K562 (cell line): ENCODE measurements around the gene DTX1. TPM values are rescaled to one million over a fixed set of nuclear protein-coding genes. Genes with fewer than 3 reads are reported as not detected.

Experiments used
- ATAC-seq: fragments of 200-7000 bp; cut with Tn5 transposase; 3 replicates; pipeline ENCODE4 v1.9.1; 2020; ENCODE audit warnings: moderate library complexity
- BruUV-seq: library from RNA; stranded (reverse); fragments of 400-500 nt; replicated peaks from 2 replicates; lab custom pipeline; 2021; lab: Mats Ljungman, UMichigan
- CTCF ChIA-PET: fragments of 300-600 bp; formaldehyde crosslinking; extraction: SDS; loops from one replicate; lab custom pipeline; 2021; ENCODE audit warnings: low intra/inter-chr PET ratio; lab: Yijun Ruan, JAX
- POLR2A ChIA-PET: fragments of 300-600, 350-650 bp; sonication (Branson Sonifier 250); formaldehyde crosslinking; extraction: SDS; loops from one replicate; lab custom pipeline; 2021; ENCODE audit warnings: antibody characterized with exemption, inconsistent platforms; lab: Yijun Ruan, JAX
- DNase-seq, 4 experiments: peaks; one replicate each; pipeline versions ENCODE4 v3.0.0 to v3.0.0-alpha.2; 2011 to 2018; ENCODE audit warnings: low spot score in 3 of 4, mixed read lengths in 3 of 4; ENCODE audit errors: extremely low read depth in 1 of 4
- FAIRE-seq: peaks from 2 replicates; lab custom pipeline; 2011; peaks lifted over from hg19 to GRCh38; lab: Jason Lieb, UNC
- H2AFZ ChIP-seq: 2 replicates; pipeline ENCODE4 v1.6.0; 2011; ENCODE audit warnings: low read depth, low read length, control low read depth, inconsistent platforms
- H3K27ac ChIP-seq: fragments of 200-600 bp; 3 replicates; pipeline ENCODE4 v1.8.0; 2011; ENCODE audit warnings: low read depth, mild to moderate bottlenecking, control low read depth, inconsistent platforms, low read length, moderate library complexity, mixed read lengths; ENCODE audit errors: extremely low read depth
- H3K27me3 ChIP-seq, 2 experiments: fragments of 300-600 bp in 1 of 2; 2 replicates in 1 of 2; 3 replicates in 1 of 2; pipeline versions ENCODE4 v1.6.0 to v1.8.0; 2011; ENCODE audit warnings: inconsistent platforms in 2 of 2, low read length in 2 of 2, mild to moderate bottlenecking in 1 of 2, mixed read lengths in 1 of 2, moderate library complexity in 1 of 2; ENCODE audit not compliant: control insufficient read depth in 2 of 2, insufficient read depth in 2 of 2
- H3K36me3 ChIP-seq: fragments of 300-600 bp; 3 replicates; pipeline ENCODE4 v1.8.0; 2011; ENCODE audit warnings: mild to moderate bottlenecking, low read length, inconsistent platforms; ENCODE audit not compliant: control insufficient read depth, insufficient read depth
- H3K4me1 ChIP-seq, 2 experiments: fragments of 200-600 bp in 1 of 2; replicated peaks in 1 of 2; 2 replicates in 1 of 2; 3 replicates in 1 of 2; pipeline versions ENCODE4 v1.5.1 to v1.8.0; 2011; ENCODE audit warnings: inconsistent platforms in 2 of 2, low read length in 2 of 2, mild to moderate bottlenecking in 1 of 2, mixed read lengths in 1 of 2, moderate library complexity in 1 of 2; ENCODE audit not compliant: control insufficient read depth in 2 of 2, insufficient read depth in 2 of 2
- H3K4me2 ChIP-seq: 2 replicates; pipeline ENCODE4 v1.6.1; 2011; ENCODE audit warnings: low read length, control low read depth, inconsistent platforms, mixed read lengths; ENCODE audit not compliant: insufficient read depth
- H3K4me3 ChIP-seq: fragments of 200-600 bp; sonication (generic), shearing (Covaris generic); 2 replicates; pipeline ENCODE4 v1.5.1; 2016; ENCODE audit warnings: control low read depth, inconsistent platforms
- H3K79me2 ChIP-seq: fragments of 200-600 bp; 3 replicates; pipeline ENCODE4 v1.8.0; 2011; ENCODE audit warnings: low read length, inconsistent platforms; ENCODE audit not compliant: control insufficient read depth, insufficient read depth
- H3K9ac ChIP-seq, 2 experiments: 2 replicates each; pipeline versions ENCODE4 v1.6.0 to v1.6.1; 2011; ENCODE audit warnings: low read depth in 2 of 2, low read length in 2 of 2, control low read depth in 1 of 2, inconsistent platforms in 1 of 2, mild to moderate bottlenecking in 1 of 2, mixed read lengths in 1 of 2; ENCODE audit not compliant: insufficient read depth in 1 of 2
- H3K9me1 ChIP-seq: one replicate; pipeline ENCODE4 v1.6.0; 2011; ENCODE audit warnings: inconsistent platforms, mild to moderate bottlenecking, low read length, moderate library complexity; ENCODE audit not compliant: control insufficient read depth, insufficient read depth
- H3K9me3 ChIP-seq: replicated peaks from 2 replicates; pipeline ENCODE4 v1.5.1; 2011; ENCODE audit warnings: low read depth, low read length, inconsistent platforms; ENCODE audit not compliant: control insufficient read depth, insufficient read depth
- H4K20me1 ChIP-seq: replicated peaks from 2 replicates; pipeline ENCODE4 v1.6.1; 2011; ENCODE audit warnings: low read length, inconsistent platforms, mixed read lengths; ENCODE audit not compliant: control insufficient read depth, insufficient read depth
- ARHGAP35 ChIP-seq: fragments of 450-650 bp; IDR thresholded peaks from 2 replicates; pipeline ENCODE4 v1.6.1; 2018; ENCODE audit not compliant: partially characterized antibody
- BCOR ChIP-seq: fragments of 450-650 bp; IDR thresholded peaks from 2 replicates; pipeline ENCODE4 v1.6.1; 2016
- KAT8 ChIP-seq: fragments of 450-650 bp; IDR thresholded peaks from 2 replicates; pipeline ENCODE4 v1.6.1; 2016; ENCODE audit warnings: low read depth, mild to moderate bottlenecking
- MAX ChIP-seq: sonication (generic); formaldehyde crosslinking; IDR thresholded peaks from 2 replicates; pipeline ENCODE4 v1.9.0; 2022; ENCODE audit warnings: mild to moderate bottlenecking, missing genetic modification reagents
- MYC ChIP-seq, 2 experiments: fragments of 250-450 bp in 1 of 2; sonication (Bioruptor Pico) in 1 of 2; IDR thresholded peaks; 2 replicates each; pipeline versions ENCODE4 v1.5.1 to v1.6.1; 2012 to 2021; ENCODE audit warnings: low read depth in 2 of 2, borderline replicate concordance in 1 of 2, improper control_type of control experiment in 1 of 2, low read length in 1 of 2, mild to moderate bottlenecking in 1 of 2, moderate library complexity in 1 of 2
- PML ChIP-seq: IDR thresholded peaks from 2 replicates; pipeline ENCODE4 v1.6.1; 2012; ENCODE audit warnings: low read length, inconsistent platforms
- RFX5 ChIP-seq: IDR thresholded peaks from 2 replicates; pipeline ENCODE4 v1.6.1; 2011; ENCODE audit warnings: low read depth, mild to moderate bottlenecking, improper control_type of control experiment, low read length
- SETDB1 ChIP-seq: IDR thresholded peaks from one replicate; pipeline ENCODE4 v1.6.1; 2012; ENCODE audit warnings: low read length, control low read depth, inconsistent platforms
- SIN3A ChIP-seq, 2 experiments: fragments of 150-350 bp in 1 of 2; IDR thresholded peaks; 2 replicates each; pipeline ENCODE4 v1.6.1; 2011 to 2016; ENCODE audit warnings: borderline replicate concordance in 2 of 2, low read depth in 2 of 2, low read length in 2 of 2, mild to moderate bottlenecking in 2 of 2, moderate library complexity in 2 of 2; ENCODE audit not compliant: control insufficient read depth in 1 of 2
- ZNF174 ChIP-seq: fragments of 250-450 bp; sonication (Bioruptor Pico); IDR thresholded peaks from 2 replicates; pipeline ENCODE4 v1.4.0; 2020; ENCODE audit warnings: mild to moderate bottlenecking
- ZNF282 ChIP-seq: sonication (generic); formaldehyde crosslinking; IDR thresholded peaks from 2 replicates; pipeline ENCODE4 v1.8.1; 2023; ENCODE audit warnings: missing genetic modification reagents
- ZNF408 ChIP-seq: fragments of 250-450 bp; sonication (Bioruptor Pico); IDR thresholded peaks from 2 replicates; pipeline ENCODE4 v1.4.0; 2020; ENCODE audit warnings: low read depth, mild to moderate bottlenecking, moderate library complexity
- ZNF764 ChIP-seq: fragments of 250-450 bp; sonication (Bioruptor Pico); IDR thresholded peaks from 2 replicates; pipeline ENCODE4 v1.4.0; 2020; ENCODE audit warnings: low read depth, mild to moderate bottlenecking, moderate library complexity
- WGBS: fragments of 100-300 bp; shearing (Covaris generic); methylation state at CpG from one replicate; pipeline ENCODE4 v1.1.6; 2016; ENCODE audit warnings: low coverage, mixed read lengths; ENCODE audit not compliant: insufficient coverage; ENCODE audit errors: missing lambda C conversion rate; 5-methylcytosine and 5-hydroxymethylcytosine counted together
- in situ Hi-C: fragments of 300-500 bp; cut with MboI; formaldehyde crosslinking; loops from 4 replicates; pipeline ENCODE4 v1.15.0; 2018; ENCODE audit warnings: inconsistent platforms, mixed read lengths
- intact Hi-C: fragments of 100-400 bp; cut with micrococcal nuclease; formaldehyde crosslinking; loops from 2 replicates; pipeline ENCODE4 v1.14.2; 2022
- polyA plus RNA-seq, 8 experiments: library from polyadenylated mRNA; depleted of rRNA in 4 of 8; stranded (reverse) in 5 of 8; unstranded in 3 of 8; fragments of >200 nt; fragmentation: Nextera tagmentation in 2 of 8; fragmentation: Illumina TruSeq in 1 of 8; extraction: Ambion mirVana in 2 of 8; extraction: Trizol in 1 of 8; gene quantifications; 2 replicates each; pipeline versions ENCODE4 v1.2.1 to v1.2.3, GENCODE V29; 2011 to 2014; ENCODE audit warnings: inconsistent platforms in 1 of 8, missing spikeins in 1 of 8
- total RNA-seq, 7 experiments: library from RNA; depleted of rRNA in 6 of 7; stranded (reverse); fragments of >200 nt in 6 of 7; fragmentation: Illumina TruSeq in 2 of 7; extraction: Trizol in 2 of 7; gene quantifications; 2 replicates each; pipeline versions ENCODE4 v1.2.1 to v1.2.3, GENCODE V29; 2011 to 2021; ENCODE audit warnings: low replicate concordance in 1 of 7
- TF ChIP-seq, protein P1 (sequence below): sonication (generic); formaldehyde crosslinking; IDR thresholded peaks from 2 replicates; pipeline ENCODE4 v1.8.1; 2023; ENCODE audit warnings: missing genetic modification reagents, mild to moderate bottlenecking, borderline replicate concordance
- TF ChIP-seq, protein P2 (sequence below), 2 experiments: fragments of 450-650 bp in 1 of 2; sonication (generic) in 1 of 2; formaldehyde crosslinking in 1 of 2; IDR thresholded peaks in 1 of 2; conservative IDR thresholded peaks in 1 of 2; 2 replicates each; pipeline versions ENCODE4 v1.6.1 to v1.8.1; 2016 to 2023; ENCODE audit warnings: mild to moderate bottlenecking in 2 of 2, moderate library complexity in 2 of 2, inconsistent platforms in 1 of 2, missing genetic modification reagents in 1 of 2
- TF ChIP-seq, protein P3 (sequence below): fragments of 450-650 bp; conservative IDR thresholded peaks from 2 replicates; pipeline ENCODE4 v1.6.1; 2016; ENCODE audit warnings: missing genetic modification characterization, low read depth, mild to moderate bottlenecking, missing compliant biosample characterization, moderate library complexity

Gene DTX1
- total and polyA plus RNA-seq, 9 of the 15 experiments (the other 6 are each of a cell fraction or from before 2014, with no cell fraction given), result not detected

- 0% methylated on average over 4 of the region's 4 CpGs for WGBS
- no peaks in the 10 kb centered on the region for H3K9me1 ChIP-seq
- H3K36me3 ChIP-seq, result no peaks in the 10 kb centered on the region
- in situ Hi-C loops, result no loop called here
- POLR2A ChIA-PET, result interaction anchor here (0.6 kb wide), 1 partner anchor 201 kb away, joined by 4 read pairs; no protein-coding TSS in a partner anchor
- no TSS peak for BruUV-seq
- FAIRE-seq, result no peak
- H3K4me2 ChIP-seq, result no peak overlapping the region
- no peak overlapping the region for H3K9ac ChIP-seq
- H4K20me1 ChIP-seq, result peaks cover 6% of the 10 kb centered on the region; the same call in 1 of the 2 replicates
- ATAC-seq, result no peak
- no peak overlapping the region for H3K4me3 ChIP-seq
- H3K4me1 ChIP-seq, result peaks cover 0 to 9% of the 10 kb centered on the region in 2 experiments; a peak in 2 of 5 replicates
- no peak overlapping the region for H2AFZ ChIP-seq
- DNase-seq, result no peak
- no peaks in the 10 kb centered on the region for H3K9me3 ChIP-seq
- H3K79me2 ChIP-seq, result no peaks in the 10 kb centered on the region
- intact Hi-C loops, result no loop called here
- CTCF ChIA-PET, result no interaction called here
- H3K27me3 ChIP-seq, result peaks cover 5 to 31% of the 10 kb centered on the region in 2 experiments; a peak in 3 of 5 replicates
- H3K27ac ChIP-seq, result no peak overlapping the region
- TF ChIP-seq MYC (IDR thresholded peaks at IDR 0.05; ENCODE audit: low read depth, low read length), result no peak
- TF ChIP-seq MYC (CRISPR knock-in tag; IDR thresholded peaks at IDR 0.05; ENCODE audit: borderline replicate concordance, low read depth), result no peak
- no peak for TF ChIP-seq SETDB1
- TF ChIP-seq, protein P1, sequence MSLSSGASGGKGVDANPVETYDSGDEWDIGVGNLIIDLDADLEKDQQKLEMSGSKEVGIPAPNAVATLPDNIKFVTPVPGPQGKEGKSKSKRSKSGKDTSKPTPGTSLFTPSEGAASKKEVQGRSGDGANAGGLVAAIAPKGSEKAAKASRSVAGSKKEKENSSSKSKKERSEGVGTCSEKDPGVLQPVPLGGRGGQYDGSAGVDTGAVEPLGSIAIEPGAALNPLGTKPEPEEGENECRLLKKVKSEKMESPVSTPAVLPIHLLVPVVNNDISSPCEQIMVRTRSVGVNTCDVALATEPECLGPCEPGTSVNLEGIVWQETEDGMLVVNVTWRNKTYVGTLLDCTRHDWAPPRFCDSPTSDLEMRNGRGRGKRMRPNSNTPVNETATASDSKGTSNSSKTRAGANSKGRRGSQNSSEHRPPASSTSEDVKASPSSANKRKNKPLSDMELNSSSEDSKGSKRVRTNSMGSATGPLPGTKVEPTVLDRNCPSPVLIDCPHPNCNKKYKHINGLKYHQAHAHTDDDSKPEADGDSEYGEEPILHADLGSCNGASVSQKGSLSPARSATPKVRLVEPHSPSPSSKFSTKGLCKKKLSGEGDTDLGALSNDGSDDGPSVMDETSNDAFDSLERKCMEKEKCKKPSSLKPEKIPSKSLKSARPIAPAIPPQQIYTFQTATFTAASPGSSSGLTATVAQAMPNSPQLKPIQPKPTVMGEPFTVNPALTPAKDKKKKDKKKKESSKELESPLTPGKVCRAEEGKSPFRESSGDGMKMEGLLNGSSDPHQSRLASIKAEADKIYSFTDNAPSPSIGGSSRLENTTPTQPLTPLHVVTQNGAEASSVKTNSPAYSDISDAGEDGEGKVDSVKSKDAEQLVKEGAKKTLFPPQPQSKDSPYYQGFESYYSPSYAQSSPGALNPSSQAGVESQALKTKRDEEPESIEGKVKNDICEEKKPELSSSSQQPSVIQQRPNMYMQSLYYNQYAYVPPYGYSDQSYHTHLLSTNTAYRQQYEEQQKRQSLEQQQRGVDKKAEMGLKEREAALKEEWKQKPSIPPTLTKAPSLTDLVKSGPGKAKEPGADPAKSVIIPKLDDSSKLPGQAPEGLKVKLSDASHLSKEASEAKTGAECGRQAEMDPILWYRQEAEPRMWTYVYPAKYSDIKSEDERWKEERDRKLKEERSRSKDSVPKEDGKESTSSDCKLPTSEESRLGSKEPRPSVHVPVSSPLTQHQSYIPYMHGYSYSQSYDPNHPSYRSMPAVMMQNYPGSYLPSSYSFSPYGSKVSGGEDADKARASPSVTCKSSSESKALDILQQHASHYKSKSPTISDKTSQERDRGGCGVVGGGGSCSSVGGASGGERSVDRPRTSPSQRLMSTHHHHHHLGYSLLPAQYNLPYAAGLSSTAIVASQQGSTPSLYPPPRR (CRISPR knock-in tag), result no peak
- TF ChIP-seq, protein P2, sequence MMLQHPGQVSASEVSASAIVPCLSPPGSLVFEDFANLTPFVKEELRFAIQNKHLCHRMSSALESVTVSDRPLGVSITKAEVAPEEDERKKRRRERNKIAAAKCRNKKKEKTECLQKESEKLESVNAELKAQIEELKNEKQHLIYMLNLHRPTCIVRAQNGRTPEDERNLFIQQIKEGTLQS (IDR thresholded peaks at IDR 0.05), result no peak
- TF ChIP-seq, protein P2 (CRISPR knock-in tag; conservative IDR thresholded peaks at IDR 0.05), result no peak
- no peak for TF ChIP-seq ZNF408 (CRISPR knock-in tag)
- TF ChIP-seq ZNF282 (CRISPR knock-in tag), result no peak
- TF ChIP-seq ZNF174 (CRISPR knock-in tag), result no peak
- TF ChIP-seq MAX, result no peak
- TF ChIP-seq PML, result no peak
- no peak for TF ChIP-seq SIN3A (IDR thresholded peaks at IDR 0.05; ENCODE audit: borderline replicate concordance in 2 of 2, control insufficient read depth in 1 of 2, low read depth in 2 of 2, low read length in 2 of 2)
- no peak for TF ChIP-seq ARHGAP35
- TF ChIP-seq BCOR, result no peak
- TF ChIP-seq, protein P3, sequence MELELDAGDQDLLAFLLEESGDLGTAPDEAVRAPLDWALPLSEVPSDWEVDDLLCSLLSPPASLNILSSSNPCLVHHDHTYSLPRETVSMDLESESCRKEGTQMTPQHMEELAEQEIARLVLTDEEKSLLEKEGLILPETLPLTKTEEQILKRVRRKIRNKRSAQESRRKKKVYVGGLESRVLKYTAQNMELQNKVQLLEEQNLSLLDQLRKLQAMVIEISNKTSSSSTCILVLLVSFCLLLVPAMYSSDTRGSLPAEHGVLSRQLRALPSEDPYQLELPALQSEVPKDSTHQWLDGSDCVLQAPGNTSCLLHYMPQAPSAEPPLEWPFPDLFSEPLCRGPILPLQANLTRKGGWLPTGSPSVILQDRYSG (tag), result no peak
- no peak for TF ChIP-seq KAT8
- no peak for TF ChIP-seq ZNF764 (CRISPR knock-in tag)
- TF ChIP-seq RFX5, result no peak
Observed at GRCh38 chr12:113052326-113052725, 4.2 kb upstream of the DTX1 start.
